ENCODE measurements around the gene CERCAM. TPM values are rescaled to one million over a fixed set of nuclear protein-coding genes. Genes with fewer than 3 reads are reported as not detected.

CERCAM gene
- total RNA-seq, 1 experiment from 2014 or later = 12.2 TPM

- Histone ChIP-seq H3K36me3 (ENCODE audit: insufficient read depth, low read length) (peaks cover 25% of the 10 kb centered on the region), H3K4me1 (ENCODE audit: low read length) (peaks cover 16% of the 10 kb centered on the region), H2AFZ (ENCODE audit: low read length) (no peak overlapping the region), H3K9me3 (ENCODE audit: low read length) (no peaks in the 10 kb centered on the region), H3K27ac (ENCODE audit: low read length) (peak overlapping the region; percentile 34), H3K27me3 (ENCODE audit: low read length) (no peaks in the 10 kb centered on the region), H3K9ac (ENCODE audit: low read length) (no peak overlapping the region), H3K4me3 (ENCODE audit: low read length) (no peak overlapping the region), H3K4me2 (ENCODE audit: low read depth, low read length, poor library complexity, severe bottlenecking) (peak overlapping the region; percentile 10), H3K9me2 (replicated peaks; ENCODE audit: insufficient read depth, low read length) (no peaks in the 10 kb centered on the region), H4K20me1 (ENCODE audit: insufficient read depth, low read depth, low read length) (no peaks in the 10 kb centered on the region), H3K79me2 (ENCODE audit: low read length) (no peaks in the 10 kb centered on the region)
- DNase-seq = peak; percentile 76
Measured at GRCh38 chr9:128470560-128470959, 49.9 kb downstream of the CERCAM start.

- Histone ChIP-seq H3K9me2 (replicated peaks; ENCODE audit: insufficient read depth, low read length) (no peaks in the 10 kb centered on the region), H3K27me3 (ENCODE audit: low read length) (no peaks in the 10 kb centered on the region), H3K4me1 (ENCODE audit: low read length) (peaks cover 16% of the 10 kb centered on the region), H3K79me2 (ENCODE audit: low read length) (no peaks in the 10 kb centered on the region), H3K9ac (ENCODE audit: low read length) (no peak overlapping the region), H2AFZ (ENCODE audit: low read length) (no peak overlapping the region), H3K9me3 (ENCODE audit: low read length) (no peaks in the 10 kb centered on the region), H3K4me2 (ENCODE audit: low read depth, low read length, poor library complexity, severe bottlenecking) (no peak overlapping the region), H3K27ac (ENCODE audit: low read length) (no peak overlapping the region), H3K4me3 (ENCODE audit: low read length) (no peak overlapping the region), H3K36me3 (ENCODE audit: insufficient read depth, low read length) (peaks cover 30% of the 10 kb centered on the region; the same call in 1 of the 2 replicates), H4K20me1 (ENCODE audit: insufficient read depth, low read depth, low read length) (no peaks in the 10 kb centered on the region)
- no peak for DNase-seq
Measured at GRCh38 chr9:128473104-128473503, 52.4 kb downstream of the CERCAM start.

- Histone ChIP-seq H3K36me3 (ENCODE audit: insufficient read depth, low read length) (peaks cover 26% of the 10 kb centered on the region; the same call in 1 of the 2 replicates), H3K9ac (ENCODE audit: low read length) (no peak overlapping the region)
Measured at GRCh38 chr9:128475867-128476266, 55.2 kb downstream of the CERCAM start.

GRCh38 chr9:128479262-128479661, 58.6 kb downstream of the CERCAM start:
- H2AFZ ChIP-seq (ENCODE audit: low read length) = no peak overlapping the region
- H3K4me1 ChIP-seq (ENCODE audit: low read length) = peaks cover 6% of the 10 kb centered on the region
- H3K79me2 ChIP-seq (ENCODE audit: low read length) = no peaks in the 10 kb centered on the region
- H3K4me2 ChIP-seq (ENCODE audit: low read depth, low read length, poor library complexity, severe bottlenecking) = no peak overlapping the region
- no peak overlapping the region for H3K4me3 ChIP-seq (ENCODE audit: low read length)
- H3K9me3 ChIP-seq (ENCODE audit: low read length) = no peaks in the 10 kb centered on the region
- no peak overlapping the region for H3K9ac ChIP-seq (ENCODE audit: low read length)
- no peak overlapping the region for H3K27ac ChIP-seq (ENCODE audit: low read length)
- DNase-seq = no peak
- no peaks in the 10 kb centered on the region for H3K9me2 ChIP-seq (replicated peaks; ENCODE audit: insufficient read depth, low read length)
- no peaks in the 10 kb centered on the region for H3K27me3 ChIP-seq (ENCODE audit: low read length)
- peaks cover 35% of the 10 kb centered on the region for H3K36me3 ChIP-seq (ENCODE audit: insufficient read depth, low read length)
- no peaks in the 10 kb centered on the region for H4K20me1 ChIP-seq (ENCODE audit: insufficient read depth, low read depth, low read length)

More at GRCh38 chr9:128475867-128476266, 55.2 kb downstream of the CERCAM start:
- Histone ChIP-seq H2AFZ (ENCODE audit: low read length) (no peak overlapping the region), H3K4me1 (ENCODE audit: low read length) (peaks cover 6% of the 10 kb centered on the region), H3K27me3 (ENCODE audit: low read length) (no peaks in the 10 kb centered on the region), H3K79me2 (ENCODE audit: low read length) (no peaks in the 10 kb centered on the region), H3K4me2 (ENCODE audit: low read depth, low read length, poor library complexity, severe bottlenecking) (no peak overlapping the region), H3K9me2 (replicated peaks; ENCODE audit: insufficient read depth, low read length) (no peaks in the 10 kb centered on the region), H4K20me1 (ENCODE audit: insufficient read depth, low read depth, low read length) (no peaks in the 10 kb centered on the region), H3K27ac (ENCODE audit: low read length) (no peak overlapping the region), H3K4me3 (ENCODE audit: low read length) (no peak overlapping the region), H3K9me3 (ENCODE audit: low read length) (no peaks in the 10 kb centered on the region)
- DNase-seq = no peak

GRCh38 chr9:128481561-128481960, 60.9 kb downstream of the CERCAM start:
- H3K4me1 ChIP-seq (ENCODE audit: low read length) = peaks cover 6% of the 10 kb centered on the region
- H4K20me1 ChIP-seq (ENCODE audit: insufficient read depth, low read depth, low read length) = no peaks in the 10 kb centered on the region
- H3K27ac ChIP-seq (ENCODE audit: low read length) = no peak overlapping the region
- H3K9ac ChIP-seq (ENCODE audit: low read length) = no peak overlapping the region
- H3K4me2 ChIP-seq (ENCODE audit: low read depth, low read length, poor library complexity, severe bottlenecking) = no peak overlapping the region
- H3K4me3 ChIP-seq (ENCODE audit: low read length) = no peak overlapping the region
- DNase-seq = no peak
- H2AFZ ChIP-seq (ENCODE audit: low read length) = no peak overlapping the region
- H3K9me2 ChIP-seq (replicated peaks; ENCODE audit: insufficient read depth, low read length) = no peaks in the 10 kb centered on the region
- H3K79me2 ChIP-seq (ENCODE audit: low read length) = no peaks in the 10 kb centered on the region
- H3K27me3 ChIP-seq (ENCODE audit: low read length) = no peaks in the 10 kb centered on the region
- peaks cover 27% of the 10 kb centered on the region for H3K36me3 ChIP-seq (ENCODE audit: insufficient read depth, low read length)
- H3K9me3 ChIP-seq (ENCODE audit: low read length) = no peaks in the 10 kb centered on the region

- Histone ChIP-seq H3K27me3 (ENCODE audit: low read length) (no peaks in the 10 kb centered on the region), H3K9ac (ENCODE audit: low read length) (no peak overlapping the region), H3K36me3 (ENCODE audit: insufficient read depth, low read length) (peaks cover 27% of the 10 kb centered on the region), H4K20me1 (ENCODE audit: insufficient read depth, low read depth, low read length) (no peaks in the 10 kb centered on the region), H3K9me2 (replicated peaks; ENCODE audit: insufficient read depth, low read length) (no peaks in the 10 kb centered on the region), H3K4me2 (ENCODE audit: low read depth, low read length, poor library complexity, severe bottlenecking) (no peak overlapping the region), H3K9me3 (ENCODE audit: low read length) (no peaks in the 10 kb centered on the region), H2AFZ (ENCODE audit: low read length) (no peak overlapping the region), H3K4me3 (ENCODE audit: low read length) (no peak overlapping the region), H3K79me2 (ENCODE audit: low read length) (no peaks in the 10 kb centered on the region), H3K4me1 (ENCODE audit: low read length) (peaks cover 6% of the 10 kb centered on the region), H3K27ac (ENCODE audit: low read length) (no peak overlapping the region)
- DNase-seq = no peak
Measured at GRCh38 chr9:128482186-128482585, 61.5 kb downstream of the CERCAM start.

GRCh38 chr9:128484686-128485413, 64.2 kb downstream of the CERCAM start:
- no peak overlapping the region for H3K27ac ChIP-seq (ENCODE audit: low read length)
- no peaks in the 10 kb centered on the region for H3K4me1 ChIP-seq (ENCODE audit: low read length)
- no peaks in the 10 kb centered on the region for H4K20me1 ChIP-seq (ENCODE audit: insufficient read depth, low read depth, low read length)
- no peaks in the 10 kb centered on the region for H3K79me2 ChIP-seq (ENCODE audit: low read length)
- H3K9ac ChIP-seq (ENCODE audit: low read length) = no peak overlapping the region
- no peak overlapping the region for H2AFZ ChIP-seq (ENCODE audit: low read length)
- no peaks in the 10 kb centered on the region for H3K9me3 ChIP-seq (ENCODE audit: low read length)
- no peaks in the 10 kb centered on the region for H3K27me3 ChIP-seq (ENCODE audit: low read length)
- peaks cover 32% of the 10 kb centered on the region for H3K36me3 ChIP-seq (ENCODE audit: insufficient read depth, low read length)
- no peaks in the 10 kb centered on the region for H3K9me2 ChIP-seq (replicated peaks; ENCODE audit: insufficient read depth, low read length)
- H3K4me3 ChIP-seq (ENCODE audit: low read length) = no peak overlapping the region
- no peak overlapping the region for H3K4me2 ChIP-seq (ENCODE audit: low read depth, low read length, poor library complexity, severe bottlenecking)
- no peak for DNase-seq

- Histone ChIP-seq H3K4me3 (ENCODE audit: low read length) (no peak overlapping the region), H2AFZ (ENCODE audit: low read length) (no peak overlapping the region), H3K79me2 (ENCODE audit: low read length) (no peaks in the 10 kb centered on the region), H3K9me3 (ENCODE audit: low read length) (no peaks in the 10 kb centered on the region), H3K27ac (ENCODE audit: low read length) (no peak overlapping the region), H3K27me3 (ENCODE audit: low read length) (no peaks in the 10 kb centered on the region), H3K4me1 (ENCODE audit: low read length) (no peaks in the 10 kb centered on the region), H3K9me2 (replicated peaks; ENCODE audit: insufficient read depth, low read length) (no peaks in the 10 kb centered on the region), H3K4me2 (ENCODE audit: low read depth, low read length, poor library complexity, severe bottlenecking) (no peak overlapping the region), H3K9ac (ENCODE audit: low read length) (no peak overlapping the region), H3K36me3 (ENCODE audit: insufficient read depth, low read length) (peaks cover 34% of the 10 kb centered on the region), H4K20me1 (ENCODE audit: insufficient read depth, low read depth, low read length) (no peaks in the 10 kb centered on the region)
- no peak for DNase-seq
Measured at GRCh38 chr9:128485414-128485855, 64.8 kb downstream of the CERCAM start.

All from Karpas-422 (cell line).